Kidney glomerular epithelial cell (primary cell): ENCODE results near the gene AQP4.
A peak's percentile ranks its signal among the peaks of the same experiment; 100 is the strongest.

Experiments used
- DNase-seq: peaks from one replicate; lab custom pipeline; 2025; lab: John Stamatoyannopoulos, UW

Gene AQP4

GRCh38 chr18:26865557-26865956 lies at the start of gene AQP4:
AQP4 (minus strand) TSS chr18:26865707; CDS start chr18:26865689, 18 bp downstream.
- DNase-seq: no peak

- DNase-seq: no peak
Observed at GRCh38 chr18:26911840-26912239, 46.3 kb upstream of the AQP4 start.

- DNase-seq: no peak
Observed at GRCh38 chr18:26909599-26910290, 44.2 kb upstream of the AQP4 start.

GRCh38 chr18:26908906-26909305 lies 43.4 kb upstream of the AQP4 start:
- no peak for DNase-seq

GRCh38 chr18:26902291-26902690 lies 36.8 kb upstream of the AQP4 start:
- no peak for DNase-seq

GRCh38 chr18:26901020-26901419 lies 35.5 kb upstream of the AQP4 start:
- DNase-seq: peak; percentile 6

- DNase-seq: no peak
Observed at GRCh38 chr18:26894426-26894825, 28.9 kb upstream of the AQP4 start.

- no peak for DNase-seq
Observed at GRCh38 chr18:26893996-26894395, 28.5 kb upstream of the AQP4 start.

- DNase-seq: no peak
Observed at GRCh38 chr18:26888259-26888658, 22.8 kb upstream of the AQP4 start.

GRCh38 chr18:26875040-26875654 lies 9.6 kb upstream of the AQP4 start:
- DNase-seq: no peak

- no peak for DNase-seq
Observed at GRCh38 chr18:26874283-26874682, 8.8 kb upstream of the AQP4 start.

- DNase-seq: no peak
Observed at GRCh38 chr18:26869640-26870039, 4.1 kb upstream of the AQP4 start.

- peak; percentile 22 for DNase-seq
Observed at GRCh38 chr18:26868968-26869586, 3.6 kb upstream of the AQP4 start.

GRCh38 chr18:26867471-26867870 lies 2.0 kb upstream of the AQP4 start:
- no peak for DNase-seq

GRCh38 chr18:26864658-26865057 lies 849 bp downstream of the AQP4 start:
- DNase-seq: no peak

GRCh38 chr18:26863921-26864497 lies 1.5 kb downstream of the AQP4 start:
- no peak for DNase-seq

GRCh38 chr18:26863122-26863879 lies 2.2 kb downstream of the AQP4 start:
- DNase-seq: no peak

- no peak for DNase-seq
Observed at GRCh38 chr18:26862084-26862483, 3.4 kb downstream of the AQP4 start.

- DNase-seq: no peak
Observed at GRCh38 chr18:26854292-26854881, 11.1 kb downstream of the AQP4 start.

GRCh38 chr18:26853401-26853800 lies 12.1 kb downstream of the AQP4 start:
- no peak for DNase-seq

GRCh38 chr18:26843760-26844159 lies 21.7 kb downstream of the AQP4 start:
- no peak for DNase-seq

- no peak for DNase-seq
Observed at GRCh38 chr18:26840965-26841364, 24.5 kb downstream of the AQP4 start.
